ENCODE measurements around the gene ACACA. TPM values are rescaled to one million over a fixed set of nuclear protein-coding genes. Genes with fewer than 3 reads are reported as not detected.

ACACA gene
- total and polyA plus RNA-seq, 2 experiments from 2014 or later = 59.6 to 164 TPM

GRCh38 chr17:37111329-37111728 is 295.3 kb downstream of the ACACA start:
- DNase-seq (ENCODE audit: low spot score) = no peak
- no peak overlapping the region; the same call in 1 of the 2 replicates for H3K27ac ChIP-seq (ENCODE audit: low read depth)
- peaks cover 39% of the 10 kb centered on the region for H3K4me1 Mint-ChIP-seq

More at GRCh38 chr17:37111329-37111728, 295.3 kb downstream of the ACACA start:
- Mint-ChIP-seq H3K27me3 (ENCODE audit: insufficient read depth, low read depth, poor library complexity) (no peaks in the 10 kb centered on the region), H3K4me3 (no peak overlapping the region), H3K27ac (peak overlapping the region; percentile 66; the same call in 1 of the 2 replicates), H3K36me3 (ENCODE audit: low read depth) (peaks cover 49% of the 10 kb centered on the region), H3K9me3 (no peaks in the 10 kb centered on the region)
- peaks cover 25% of the 10 kb centered on the region for H3F3A ChIP-seq (replicated peaks; ENCODE audit: low read depth)
- no peak overlapping the region for H2AFZ ChIP-seq
- no peak for ATAC-seq
- peaks cover 19% of the 10 kb centered on the region for H3K36me3 ChIP-seq (ENCODE audit: insufficient read depth)
- H3K4me3 ChIP-seq = no peak overlapping the region
- no peaks in the 10 kb centered on the region for H3K9me2 ChIP-seq (ENCODE audit: insufficient read depth)
- TF ChIP-seq STAT1 (IDR thresholded peaks at IDR 0.05; ENCODE audit: unreplicated experiment) (no peak), ZNF114 (CRISPR knock-in tag; IDR thresholded peaks at IDR 0.05) (no peak), REST (IDR thresholded peaks at IDR 0.05; ENCODE audit: unreplicated experiment) (no peak), CREB1 (CRISPR knock-in tag; IDR thresholded peaks at IDR 0.05; ENCODE audit: low read depth) (no peak), ETS1 (IDR thresholded peaks at IDR 0.05) (no peak), EZH2 (IDR thresholded peaks at IDR 0.05; ENCODE audit: low read depth, unreplicated experiment) (no peak), CTCF (conservative IDR thresholded peaks at IDR 0.05; ENCODE audit: low read depth in 2 of 2) (no peak), ZNF462 (CRISPR knock-in tag; IDR thresholded peaks at IDR 0.05) (no peak), JUNB (IDR thresholded peaks at IDR 0.05; ENCODE audit: unreplicated experiment) (no peak), NANOG (IDR thresholded peaks at IDR 0.05; ENCODE audit: borderline replicate concordance) (no peak), EZH2phosphoT487 (IDR thresholded peaks at IDR 0.05; ENCODE audit: unreplicated experiment) (no peak), ZNF331 (CRISPR knock-in tag; IDR thresholded peaks at IDR 0.05; ENCODE audit: low read depth) (no peak), POLR2AphosphoS5 (IDR thresholded peaks at IDR 0.05; ENCODE audit: low read depth) (no peak)
- peaks cover 18% of the 10 kb centered on the region for H3K4me1 ChIP-seq (ENCODE audit: insufficient read depth)
- no peaks in the 10 kb centered on the region for H4K20me1 ChIP-seq (replicated peaks; ENCODE audit: insufficient read depth)
- H3K27me3 ChIP-seq (ENCODE audit: insufficient read depth) = no peaks in the 10 kb centered on the region
- no peak overlapping the region for H3K4me2 ChIP-seq
- H3K79me2 ChIP-seq (replicated peaks; ENCODE audit: insufficient read depth) = no peaks in the 10 kb centered on the region

Data from GM23338 (cell line).